Body of pancreas (tissue), 4 donors: ENCODE results near the gene PRKAB1.

Experiments used
- CTCF ChIP-seq, 7 experiments: fragments of 450-650 bp in 4 of 7; fragments of 200-600 bp in 3 of 7; sonication (generic) in 3 of 7; IDR thresholded peaks; one replicate each; pipeline ENCODE4 v1.5.1; 2016 to 2019; ENCODE audit warnings: antibody characterized with exemption in 7 of 7
- POLR2A ChIP-seq, 3 donors: fragments of 450-650 bp; IDR thresholded peaks; one replicate each; pipeline ENCODE4 v1.6.1; 2016; ENCODE audit warnings: antibody characterized with exemption in 3 of 3, mild to moderate bottlenecking in 2 of 3

DNA sequence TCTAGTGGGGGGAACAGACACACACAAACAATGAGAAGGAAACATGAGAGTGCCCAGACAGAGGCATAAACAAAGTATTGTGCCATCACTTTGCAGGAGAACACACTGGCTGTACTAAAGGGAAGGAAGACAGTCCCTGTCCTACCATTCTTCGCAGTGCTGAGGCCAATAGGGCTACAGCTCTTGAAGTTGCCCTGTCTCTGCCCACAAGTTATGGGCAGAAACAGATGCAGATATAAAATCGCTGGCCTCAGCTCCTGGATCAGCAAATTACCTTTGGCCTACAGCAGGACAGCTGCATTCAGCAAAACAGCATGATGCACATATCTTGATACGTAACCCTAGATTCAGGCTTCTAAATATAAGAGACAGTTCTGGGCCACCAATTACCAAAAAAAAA is 23.0 kb upstream of the PRKAB1 start:
- TF ChIP-seq CTCF (IDR thresholded peaks at IDR 0.05), result no peak
- TF ChIP-seq POLR2A (IDR thresholded peaks at IDR 0.05), result no peak
